ENCODE data around the gene LGR5. TPM values are rescaled to one million over a fixed set of nuclear protein-coding genes. Genes with fewer than 3 reads are reported as not detected.

The LGR5 gene
- total RNA-seq, 4 donors from 2014 or later, result 5.1 to 19.8 (median 17.6) TPM

- H3K9me3 ChIP-seq, result no peaks in the 10 kb centered on the region
- no peak overlapping the region for H3K27ac ChIP-seq
- no peak for TF ChIP-seq CTCF (IDR thresholded peaks at IDR 0.05)
- no peak for TF ChIP-seq POLR2A (IDR thresholded peaks at IDR 0.05)
- no peak for DNase-seq
- no peaks in the 10 kb centered on the region for H3K27me3 ChIP-seq
- H3K36me3 ChIP-seq, result no peaks in the 10 kb centered on the region
- H3K4me3 ChIP-seq, result no peak overlapping the region
- no peaks in the 10 kb centered on the region for H3K4me1 ChIP-seq
Observed at GRCh38 chr12:71524626-71525025, 85.0 kb downstream of the LGR5 start.

- Histone ChIP-seq H3K9me3 (no peaks in the 10 kb centered on the region), H3K27me3 (no peaks in the 10 kb centered on the region), H3K4me3 (no peak overlapping the region), H3K27ac (no peak overlapping the region), H3K4me1 (no peaks in the 10 kb centered on the region), H3K36me3 (no peaks in the 10 kb centered on the region)
- TF ChIP-seq CTCF (IDR thresholded peaks at IDR 0.05) (no peak), POLR2A (IDR thresholded peaks at IDR 0.05) (no peak)
- no peak for DNase-seq
Observed at GRCh38 chr12:71533703-71534102, 94.1 kb downstream of the LGR5 start.

DNA sequence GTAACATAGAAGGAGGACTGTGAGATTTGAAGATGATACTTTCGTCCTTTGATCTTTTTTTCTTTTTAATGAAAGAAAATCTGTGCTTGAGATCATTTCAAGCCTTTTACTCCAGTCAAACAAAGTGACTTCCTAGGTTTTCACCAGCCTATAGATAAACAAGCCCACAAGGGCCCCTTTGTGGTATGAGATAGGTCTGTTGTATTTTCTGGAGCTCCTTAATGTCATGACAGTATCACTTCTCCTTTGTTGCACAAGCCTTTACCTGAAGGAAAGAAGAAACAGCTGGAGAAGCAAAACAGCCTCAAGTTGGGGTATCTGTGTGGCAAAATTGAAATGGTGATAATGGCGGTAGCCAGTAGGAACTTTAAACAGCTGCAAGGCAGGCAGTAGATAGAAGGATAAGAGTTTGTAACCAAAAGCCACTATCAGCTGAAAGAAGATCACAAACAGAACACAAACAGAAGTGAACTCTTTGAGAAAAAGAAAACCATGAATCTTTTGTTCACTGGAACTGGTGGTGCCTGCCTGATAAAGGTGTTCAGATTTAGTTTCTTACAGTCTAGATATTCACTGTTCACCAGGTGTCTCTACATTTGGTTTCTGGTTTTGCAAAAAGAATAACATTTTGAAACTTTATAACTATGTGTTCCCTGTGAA, 96.8 kb downstream of the LGR5 start:
- TF ChIP-seq CTCF (IDR thresholded peaks at IDR 0.05), result no peak
- no peak for TF ChIP-seq POLR2A (IDR thresholded peaks at IDR 0.05)
- Histone ChIP-seq H3K4me1 (no peaks in the 10 kb centered on the region), H3K9me3 (no peaks in the 10 kb centered on the region), H3K36me3 (no peaks in the 10 kb centered on the region), H3K4me3 (no peak overlapping the region), H3K27ac (no peak overlapping the region), H3K27me3 (no peaks in the 10 kb centered on the region)
- DNase-seq, result no peak

GRCh38 chr12:71536939-71537622, 97.5 kb downstream of the LGR5 start:
- TF ChIP-seq POLR2A (IDR thresholded peaks at IDR 0.05) (no peak), CTCF (IDR thresholded peaks at IDR 0.05) (no peak)
- Histone ChIP-seq H3K36me3 (no peaks in the 10 kb centered on the region), H3K27ac (no peak overlapping the region), H3K4me3 (no peak overlapping the region), H3K4me1 (no peaks in the 10 kb centered on the region), H3K27me3 (no peaks in the 10 kb centered on the region), H3K9me3 (no peaks in the 10 kb centered on the region)
- no peak for DNase-seq

GRCh38 chr12:71538807-71539206, 99.2 kb downstream of the LGR5 start:
- Histone ChIP-seq H3K4me3 (no peak overlapping the region), H3K9me3 (no peaks in the 10 kb centered on the region), H3K27me3 (no peaks in the 10 kb centered on the region), H3K36me3 (no peaks in the 10 kb centered on the region), H3K27ac (no peak overlapping the region), H3K4me1 (no peaks in the 10 kb centered on the region)
- no peak for DNase-seq
- TF ChIP-seq POLR2A (IDR thresholded peaks at IDR 0.05) (no peak), CTCF (IDR thresholded peaks at IDR 0.05) (no peak)

Data from Peyer's patch (tissue), 4 donors.